ENCODE results near the gene TSPAN3. TPM values are rescaled to one million over a fixed set of nuclear protein-coding genes. Genes with fewer than 3 reads are reported as not detected.
A peak's percentile ranks its signal among the peaks of the same experiment; 100 is the strongest.

The TSPAN3 gene
- 80.3 TPM for total RNA-seq

DNA sequence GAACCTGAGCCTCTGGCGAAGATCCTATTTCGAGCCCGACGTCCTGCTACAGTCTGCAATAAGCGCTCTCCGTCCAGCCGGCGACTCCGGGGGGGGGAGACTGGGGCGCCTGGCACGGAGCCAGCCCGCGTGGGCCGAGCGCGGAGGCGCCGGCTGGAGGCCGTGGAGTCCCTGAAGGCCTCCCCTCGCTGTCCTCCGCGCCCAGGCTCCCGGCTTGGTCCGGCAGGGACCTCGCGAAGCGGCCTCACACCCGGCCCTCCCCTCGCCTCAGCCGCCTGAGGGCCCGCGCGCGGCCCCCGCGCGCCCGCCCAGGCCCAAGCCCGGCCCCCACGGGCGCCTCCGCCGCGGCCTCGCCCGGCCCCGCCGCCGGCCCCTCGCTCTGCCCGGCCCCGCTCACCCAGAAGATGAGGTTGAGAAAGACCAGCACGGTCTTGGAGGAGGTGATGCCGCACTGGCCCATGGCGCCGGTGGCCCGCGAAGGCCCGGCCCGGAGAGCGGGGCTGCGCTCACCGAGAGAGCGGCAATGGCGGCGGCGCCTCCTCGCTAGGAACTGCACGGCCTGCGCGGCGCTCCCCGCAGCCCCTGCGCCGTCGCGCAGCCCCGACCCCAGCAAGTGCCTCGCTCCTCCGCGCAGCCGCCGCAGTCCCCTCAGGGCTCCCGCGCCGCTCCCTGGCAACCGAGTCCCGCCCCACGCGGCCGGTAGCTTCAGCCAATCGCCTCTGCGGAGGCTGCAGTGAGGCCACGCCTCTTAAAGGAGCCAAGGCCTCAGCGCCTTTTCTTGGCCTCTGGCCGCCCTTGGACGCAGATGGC lies at the start of gene TSPAN3:
TSS of gene TSPAN3 (minus strand) at position 615 of the 810 bp plus-strand sequence. CDS start at position 460, 155 bp downstream.
- peaks cover 24% of the 10 kb centered on the region for H3K4me1 ChIP-seq
- no peak for TF ChIP-seq CTCF (IDR thresholded peaks at IDR 0.05)
- TF ChIP-seq POLR2AphosphoS5 (IDR thresholded peaks at IDR 0.05; ENCODE audit: insufficient read depth in 1 of 2, low read depth in 1 of 2): peak; percentile 67 to 68
- TF ChIP-seq POLR2A (IDR thresholded peaks at IDR 0.05): peak in 1 of 2 donors; percentile 76
- peak within 1 kb of the TSS; percentile 74 for H3K27ac ChIP-seq
- DNase-seq (ENCODE audit: extremely low spot score in 2 of 2): no peak
- H3K4me3 ChIP-seq: peak within 1 kb of the TSS; percentile 58 to 92
- no peaks in the 10 kb centered on the region for H3K36me3 ChIP-seq
- no peaks in the 10 kb centered on the region for H3K27me3 ChIP-seq
- H3K9me3 ChIP-seq: no peaks in the 10 kb centered on the region
- intact Hi-C loops (cut with DNase I): no loop called here

GRCh38 chr15:77120576-77120975 lies 49.7 kb upstream of the TSPAN3 start:
- H3K27ac ChIP-seq: no peak overlapping the region
- H3K36me3 ChIP-seq: no peaks in the 10 kb centered on the region
- H3K27me3 ChIP-seq: no peaks in the 10 kb centered on the region
- H3K9me3 ChIP-seq: no peaks in the 10 kb centered on the region
- TF ChIP-seq CTCF (IDR thresholded peaks at IDR 0.05) (no peak), POLR2A (IDR thresholded peaks at IDR 0.05) (no peak), POLR2AphosphoS5 (IDR thresholded peaks at IDR 0.05; ENCODE audit: insufficient read depth in 1 of 2, low read depth in 1 of 2) (no peak)
- H3K4me1 ChIP-seq: peaks cover 13% of the 10 kb centered on the region
- H3K4me3 ChIP-seq: no peak overlapping the region
- intact Hi-C loops (cut with DNase I): loop anchor here (10.0 kb wide), 1 partner anchor 374 kb away; no protein-coding TSS in a partner anchor
- peak in 1 of 2 donors; percentile 49 for DNase-seq (ENCODE audit: extremely low spot score in 2 of 2)

DNA sequence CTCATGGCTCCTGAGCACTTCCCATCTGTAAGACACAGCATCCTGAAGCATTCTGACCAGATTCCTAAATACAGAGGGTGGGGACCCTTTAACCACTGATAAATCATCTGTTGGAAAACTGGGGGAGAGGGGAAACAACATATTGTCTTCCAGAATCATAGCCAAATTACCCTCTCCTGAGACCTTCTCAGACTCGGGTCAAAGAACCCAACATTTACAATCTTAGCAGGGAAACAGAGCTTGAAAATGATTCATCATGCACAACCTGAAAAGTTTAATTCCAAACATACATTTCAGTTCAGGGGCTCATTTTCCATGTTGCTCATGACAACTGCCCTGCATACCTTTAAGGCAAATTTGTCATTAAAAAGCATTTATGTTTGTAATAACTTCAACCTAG lies 48.5 kb upstream of the TSPAN3 start:
- peaks cover 0 to 6% of the 10 kb centered on the region in 2 donors for H3K36me3 ChIP-seq
- peaks cover 13% of the 10 kb centered on the region for H3K4me1 ChIP-seq
- no peak overlapping the region for H3K27ac ChIP-seq
- no peaks in the 10 kb centered on the region for H3K27me3 ChIP-seq
- DNase-seq (ENCODE audit: extremely low spot score in 2 of 2): no peak
- intact Hi-C loops (cut with DNase I): loop anchor here (10.0 kb wide), 1 partner anchor 425 kb away; no protein-coding TSS in a partner anchor
- H3K4me3 ChIP-seq: no peak overlapping the region
- no peaks in the 10 kb centered on the region for H3K9me3 ChIP-seq
- TF ChIP-seq POLR2A (IDR thresholded peaks at IDR 0.05) (no peak), POLR2AphosphoS5 (IDR thresholded peaks at IDR 0.05; ENCODE audit: insufficient read depth in 1 of 2, low read depth in 1 of 2) (no peak), CTCF (IDR thresholded peaks at IDR 0.05) (no peak)

- intact Hi-C loops (cut with DNase I): loop anchor here (10.0 kb wide), 1 partner anchor 426 kb away; no protein-coding TSS in a partner anchor
Observed at GRCh38 chr15:77118882-77119321, 48.0 kb upstream of the TSPAN3 start.

More at GRCh38 chr15:77118882-77119321, 48.0 kb upstream of the TSPAN3 start:
- Histone ChIP-seq H3K4me1 (peaks cover 13% of the 10 kb centered on the region), H3K4me3 (no peak overlapping the region), H3K27ac (no peak overlapping the region), H3K27me3 (no peaks in the 10 kb centered on the region), H3K9me3 (no peaks in the 10 kb centered on the region), H3K36me3 (peaks cover 0 to 11% of the 10 kb centered on the region in 2 donors)
- TF ChIP-seq POLR2AphosphoS5 (IDR thresholded peaks at IDR 0.05; ENCODE audit: insufficient read depth in 1 of 2, low read depth in 1 of 2) (no peak), CTCF (IDR thresholded peaks at IDR 0.05) (peak in 2 of 3 experiments; percentile 62 to 70)
- DNase-seq (ENCODE audit: extremely low spot score in 2 of 2): no peak

Data from vagina (tissue), 2 donors.